Dendritic cell treated with granulocyte-macrophage colony-stimulating factor and Interleukin-4, amounts not matched to agents 40 ng/mL and 50 ng/mL, for 4 days (primary cell): ENCODE measurements around the gene HRNR.
"Not testable (repeated sequence)": the region's sequence is repeated elsewhere in the genome, so short reads cannot be mapped to it uniquely, and the experiment has no call there.

Source experiments
- H3K27ac Mint-ChIP-seq: one replicate; pipeline ENCODE4 v1.8.0; 2022; ENCODE audit warnings: mild to moderate bottlenecking, mixed read lengths
- H3K27me3 Mint-ChIP-seq: one replicate; pipeline ENCODE4 v1.8.0; 2022; ENCODE audit warnings: mild to moderate bottlenecking, mixed read lengths
- H3K36me3 Mint-ChIP-seq: one replicate; pipeline ENCODE4 v1.8.0; 2022; ENCODE audit warnings: low read depth, mixed read lengths
- H3K4me1 Mint-ChIP-seq: one replicate; pipeline ENCODE4 v1.8.0; 2022; ENCODE audit warnings: low read depth, mixed read lengths
- H3K4me3 Mint-ChIP-seq: one replicate; pipeline ENCODE4 v1.8.0; 2022; ENCODE audit warnings: mild to moderate bottlenecking, moderate library complexity, mixed read lengths
- H3K9me3 Mint-ChIP-seq: one replicate; pipeline ENCODE4 v1.8.0; 2022; ENCODE audit warnings: mixed read lengths
- intact Hi-C: fragments of 100-400 bp; cut with micrococcal nuclease; formaldehyde crosslinking; loops from one replicate; pipeline ENCODE4 v1.15.0; 2022

Gene HRNR

GRCh38 chr1:152215604-152216003 lies 8.4 kb downstream of the HRNR start:
- peaks cover 24% of the 10 kb centered on the region for H3K9me3 Mint-ChIP-seq
- H3K4me1 Mint-ChIP-seq, intact Hi-C loops, H3K27me3 Mint-ChIP-seq, H3K36me3 Mint-ChIP-seq, H3K27ac Mint-ChIP-seq, H3K4me3 Mint-ChIP-seq: not testable (repeated sequence)

GRCh38 chr1:152214911-152215310 lies 9.1 kb downstream of the HRNR start:
- H3K36me3 Mint-ChIP-seq, intact Hi-C loops, H3K27ac Mint-ChIP-seq, H3K4me1 Mint-ChIP-seq, H3K27me3 Mint-ChIP-seq, H3K4me3 Mint-ChIP-seq: not testable (repeated sequence)
- peaks cover 17% of the 10 kb centered on the region for H3K9me3 Mint-ChIP-seq

GRCh38 chr1:152198982-152199381 lies 25.0 kb downstream of the HRNR start:
- Mint-ChIP-seq H3K36me3 (no peaks in the 10 kb centered on the region), H3K27ac (no peak overlapping the region), H3K4me1 (no peaks in the 10 kb centered on the region), H3K4me3 (no peak overlapping the region), H3K9me3 (peaks cover 11% of the 10 kb centered on the region), H3K27me3 (peaks cover 2% of the 10 kb centered on the region)
- intact Hi-C loops, result no loop called here

GRCh38 chr1:152197361-152197941 lies 26.5 kb downstream of the HRNR start:
- Mint-ChIP-seq H3K27ac (no peak overlapping the region), H3K9me3 (peaks cover 11% of the 10 kb centered on the region), H3K27me3 (peaks cover 4% of the 10 kb centered on the region), H3K4me1 (no peaks in the 10 kb centered on the region), H3K36me3 (no peaks in the 10 kb centered on the region), H3K4me3 (no peak overlapping the region)
- intact Hi-C loops, result no loop called here

- Mint-ChIP-seq H3K36me3 (no peaks in the 10 kb centered on the region), H3K27me3 (peaks cover 29% of the 10 kb centered on the region), H3K4me3 (no peak overlapping the region), H3K4me1 (peaks cover 7% of the 10 kb centered on the region), H3K9me3 (no peaks in the 10 kb centered on the region), H3K27ac (no peak overlapping the region)
- intact Hi-C loops, result no loop called here
Observed at GRCh38 chr1:152191711-152192110, 32.3 kb downstream of the HRNR start.

GRCh38 chr1:152191260-152191659 lies 32.7 kb downstream of the HRNR start:
- H3K36me3 Mint-ChIP-seq, result no peaks in the 10 kb centered on the region
- H3K4me3 Mint-ChIP-seq, result no peak overlapping the region
- H3K27me3 Mint-ChIP-seq, result peaks cover 29% of the 10 kb centered on the region
- H3K27ac Mint-ChIP-seq, result no peak overlapping the region
- intact Hi-C loops, result no loop called here
- H3K9me3 Mint-ChIP-seq, result no peaks in the 10 kb centered on the region
- H3K4me1 Mint-ChIP-seq, result peaks cover 7% of the 10 kb centered on the region

GRCh38 chr1:152190589-152190988 lies 33.4 kb downstream of the HRNR start:
- Mint-ChIP-seq H3K27me3 (peaks cover 29% of the 10 kb centered on the region), H3K27ac (no peak overlapping the region), H3K36me3 (no peaks in the 10 kb centered on the region), H3K4me1 (peaks cover 7% of the 10 kb centered on the region), H3K9me3 (no peaks in the 10 kb centered on the region), H3K4me3 (no peak overlapping the region)
- intact Hi-C loops, result loop anchor here (1.0 kb wide), 1 partner anchor 157 kb away; no protein-coding TSS in a partner anchor

GRCh38 chr1:152189657-152190442 lies 34.1 kb downstream of the HRNR start:
- H3K9me3 Mint-ChIP-seq, result no peaks in the 10 kb centered on the region
- intact Hi-C loops, result loop anchor here (1.0 to 5.0 kb wide), 3 partner anchors 157 to 268 kb away; no protein-coding TSS in a partner anchor
- H3K4me3 Mint-ChIP-seq, result no peak overlapping the region
- no peaks in the 10 kb centered on the region for H3K36me3 Mint-ChIP-seq
- H3K27me3 Mint-ChIP-seq, result peaks cover 29% of the 10 kb centered on the region
- no peak overlapping the region for H3K27ac Mint-ChIP-seq
- peaks cover 7% of the 10 kb centered on the region for H3K4me1 Mint-ChIP-seq

- Mint-ChIP-seq H3K4me1 (peaks cover 7% of the 10 kb centered on the region), H3K4me3 (peak overlapping the region; percentile 77), H3K9me3 (no peaks in the 10 kb centered on the region), H3K27me3 (peaks cover 32% of the 10 kb centered on the region), H3K36me3 (no peaks in the 10 kb centered on the region), H3K27ac (no peak overlapping the region)
- intact Hi-C loops, result loop anchor here (1.0 to 5.0 kb wide), 2 partner anchors 253 to 269 kb away; no protein-coding TSS in a partner anchor
Observed at GRCh38 chr1:152188673-152189591, 35.1 kb downstream of the HRNR start.

GRCh38 chr1:152186556-152187285 lies 37.3 kb downstream of the HRNR start:
- intact Hi-C loops, result loop anchor here (5.0 kb wide), 1 partner anchor 256 kb away; no protein-coding TSS in a partner anchor

GRCh38 chr1:152185544-152186391 lies 38.2 kb downstream of the HRNR start:
- peaks cover 7% of the 10 kb centered on the region for H3K4me1 Mint-ChIP-seq
- intact Hi-C loops, result loop anchor here (1.0 to 5.0 kb wide), 2 partner anchors 133 to 257 kb away; no protein-coding TSS in a partner anchor
- no peaks in the 10 kb centered on the region for H3K9me3 Mint-ChIP-seq
- peaks cover 21% of the 10 kb centered on the region for H3K27me3 Mint-ChIP-seq
- H3K27ac Mint-ChIP-seq, result no peak overlapping the region
- no peak overlapping the region for H3K4me3 Mint-ChIP-seq
- H3K36me3 Mint-ChIP-seq, result no peaks in the 10 kb centered on the region

More at GRCh38 chr1:152186556-152187285, 37.3 kb downstream of the HRNR start:
- no peaks in the 10 kb centered on the region for H3K9me3 Mint-ChIP-seq
- no peak overlapping the region for H3K4me3 Mint-ChIP-seq
- peaks cover 28% of the 10 kb centered on the region for H3K27me3 Mint-ChIP-seq
- H3K36me3 Mint-ChIP-seq, result no peaks in the 10 kb centered on the region
- H3K27ac Mint-ChIP-seq, result no peak overlapping the region
- peaks cover 7% of the 10 kb centered on the region for H3K4me1 Mint-ChIP-seq

- intact Hi-C loops, result loop anchor here (1.0 kb wide), 1 partner anchor 41 kb away; no protein-coding TSS in a partner anchor
Observed at GRCh38 chr1:152182944-152183361, 41.0 kb downstream of the HRNR start.

More at GRCh38 chr1:152182944-152183361, 41.0 kb downstream of the HRNR start:
- no peaks in the 10 kb centered on the region for H3K36me3 Mint-ChIP-seq
- H3K4me1 Mint-ChIP-seq, result no peaks in the 10 kb centered on the region
- peaks cover 7% of the 10 kb centered on the region for H3K27me3 Mint-ChIP-seq
- H3K4me3 Mint-ChIP-seq, result no peak overlapping the region
- no peak overlapping the region for H3K27ac Mint-ChIP-seq
- H3K9me3 Mint-ChIP-seq, result no peaks in the 10 kb centered on the region
